PFSK-1 (cell line): ENCODE results near the gene ZBTB34.

Experiments
- FOXP2 ChIP-seq: optimal IDR thresholded peaks from 2 replicates; pipeline ENCODE3; 2011; ENCODE audit warnings: borderline replicate concordance, control low read depth, inconsistent platforms; ENCODE audit not compliant: insufficient read depth; ENCODE audit errors: extremely low read length, extremely low read depth
- POLR2AphosphoS5 ChIP-seq: IDR thresholded peaks from 2 replicates; pipeline ENCODE4 v1.6.1; 2012; ENCODE audit warnings: low read depth, mild to moderate bottlenecking, control low read depth, low read length, moderate library complexity
- SIN3A ChIP-seq: IDR thresholded peaks from 2 replicates; pipeline ENCODE4 v1.6.1; 2012; ENCODE audit warnings: mild to moderate bottlenecking, low read length, moderate library complexity, borderline replicate concordance; ENCODE audit not compliant: insufficient read depth
- TAF1 ChIP-seq: IDR thresholded peaks from 2 replicates; pipeline ENCODE4 v1.6.1; 2012; ENCODE audit warnings: low read length, control low read depth, borderline replicate concordance; ENCODE audit not compliant: insufficient read depth
- TF ChIP-seq, protein P1 (sequence below), 2 experiments: IDR thresholded peaks; 2 replicates each; pipeline versions ENCODE4 v1.6.1 to v1.8.0; 2011 to 2012; ENCODE audit warnings: low read depth in 2 of 2, low read length in 2 of 2, control low read depth in 1 of 2, inconsistent platforms in 1 of 2, mild to moderate bottlenecking in 1 of 2, moderate library complexity in 1 of 2; ENCODE audit not compliant: insufficient read depth in 1 of 2

The ZBTB34 gene

DNA sequence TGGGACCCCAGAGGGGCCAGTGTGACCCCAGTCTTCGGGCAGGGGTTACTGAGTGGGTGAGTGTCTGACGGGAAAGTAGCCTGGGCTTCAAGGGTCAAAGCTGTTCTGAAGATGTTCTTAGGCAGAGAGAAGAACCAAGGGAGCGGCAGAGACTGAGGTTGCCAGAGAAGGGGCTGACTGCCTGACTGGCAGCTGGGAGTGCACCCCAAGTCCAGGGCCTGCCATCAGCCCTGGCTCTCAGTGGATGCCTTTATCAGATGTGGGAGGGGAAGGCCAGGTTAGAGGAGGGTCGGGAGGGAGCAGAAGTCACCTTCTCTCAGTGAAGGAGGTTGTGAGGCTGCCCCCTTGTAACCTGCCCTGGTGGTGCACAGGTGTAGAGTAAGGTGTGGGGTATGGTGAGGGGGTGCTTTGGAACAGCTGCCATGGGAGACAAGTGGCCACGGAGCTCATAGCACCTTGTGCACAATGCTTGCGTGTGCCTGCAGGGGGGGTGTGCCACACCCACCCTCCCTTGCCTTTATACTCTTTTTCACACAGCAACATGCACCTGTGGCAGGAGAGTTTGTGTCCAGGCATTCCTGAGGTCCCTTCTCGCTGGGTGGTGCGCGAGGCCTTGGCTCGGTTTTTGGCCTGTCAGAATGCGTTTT lies 73.0 kb downstream of the ZBTB34 start:
- TF ChIP-seq FOXP2 (no peak), SIN3A (no peak), TAF1 (no peak), POLR2AphosphoS5 (no peak)
- TF ChIP-seq, protein P1, sequence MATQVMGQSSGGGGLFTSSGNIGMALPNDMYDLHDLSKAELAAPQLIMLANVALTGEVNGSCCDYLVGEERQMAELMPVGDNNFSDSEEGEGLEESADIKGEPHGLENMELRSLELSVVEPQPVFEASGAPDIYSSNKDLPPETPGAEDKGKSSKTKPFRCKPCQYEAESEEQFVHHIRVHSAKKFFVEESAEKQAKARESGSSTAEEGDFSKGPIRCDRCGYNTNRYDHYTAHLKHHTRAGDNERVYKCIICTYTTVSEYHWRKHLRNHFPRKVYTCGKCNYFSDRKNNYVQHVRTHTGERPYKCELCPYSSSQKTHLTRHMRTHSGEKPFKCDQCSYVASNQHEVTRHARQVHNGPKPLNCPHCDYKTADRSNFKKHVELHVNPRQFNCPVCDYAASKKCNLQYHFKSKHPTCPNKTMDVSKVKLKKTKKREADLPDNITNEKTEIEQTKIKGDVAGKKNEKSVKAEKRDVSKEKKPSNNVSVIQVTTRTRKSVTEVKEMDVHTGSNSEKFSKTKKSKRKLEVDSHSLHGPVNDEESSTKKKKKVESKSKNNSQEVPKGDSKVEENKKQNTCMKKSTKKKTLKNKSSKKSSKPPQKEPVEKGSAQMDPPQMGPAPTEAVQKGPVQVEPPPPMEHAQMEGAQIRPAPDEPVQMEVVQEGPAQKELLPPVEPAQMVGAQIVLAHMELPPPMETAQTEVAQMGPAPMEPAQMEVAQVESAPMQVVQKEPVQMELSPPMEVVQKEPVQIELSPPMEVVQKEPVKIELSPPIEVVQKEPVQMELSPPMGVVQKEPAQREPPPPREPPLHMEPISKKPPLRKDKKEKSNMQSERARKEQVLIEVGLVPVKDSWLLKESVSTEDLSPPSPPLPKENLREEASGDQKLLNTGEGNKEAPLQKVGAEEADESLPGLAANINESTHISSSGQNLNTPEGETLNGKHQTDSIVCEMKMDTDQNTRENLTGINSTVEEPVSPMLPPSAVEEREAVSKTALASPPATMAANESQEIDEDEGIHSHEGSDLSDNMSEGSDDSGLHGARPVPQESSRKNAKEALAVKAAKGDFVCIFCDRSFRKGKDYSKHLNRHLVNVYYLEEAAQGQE (IDR thresholded peaks at IDR 0.05; ENCODE audit: insufficient read depth in 1 of 2, low read depth in 2 of 2, low read length in 2 of 2) = no peak

DNA sequence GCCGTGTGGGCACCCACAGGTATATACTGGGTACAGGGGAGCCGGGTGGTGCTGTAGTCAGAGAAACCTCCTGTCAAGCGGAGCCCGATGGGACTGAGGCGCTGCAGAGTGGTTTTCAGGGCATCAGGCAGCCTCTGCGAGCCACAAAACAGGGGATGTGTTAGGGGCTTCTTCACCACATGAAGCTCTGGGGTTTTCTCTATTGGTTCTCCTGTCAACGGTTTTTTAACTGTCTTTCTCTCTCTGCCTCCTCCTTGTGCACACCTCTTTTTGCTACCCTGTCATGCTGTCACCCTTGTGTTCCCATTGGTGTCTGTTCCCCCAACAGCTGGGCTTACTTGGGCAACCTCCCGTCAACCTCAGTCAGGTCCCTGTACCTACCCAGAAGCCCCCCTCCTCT lies 74.0 kb downstream of the ZBTB34 start:
- TF ChIP-seq, protein P1 (IDR thresholded peaks at IDR 0.05; ENCODE audit: insufficient read depth in 1 of 2, low read depth in 2 of 2, low read length in 2 of 2) = no peak
